Esophagus (tissue), 2 donors: ENCODE results near the gene BIRC7. TPM values are rescaled to one million over a fixed set of nuclear protein-coding genes. Genes with fewer than 3 reads are reported as not detected.

Experiments used
- H3K27ac ChIP-seq, 2 donors: one replicate each; pipeline ENCODE4 v1.5.1; 2013; ENCODE audit warnings: low read depth in 2 of 2, mild to moderate bottlenecking in 2 of 2, inconsistent platforms in 1 of 2, low read length in 1 of 2, moderate library complexity in 1 of 2
- H3K27me3 ChIP-seq, 2 donors: one replicate each; pipeline ENCODE4 v1.6.1; 2013; ENCODE audit warnings: low read length in 2 of 2, control low read depth in 1 of 2, mild to moderate bottlenecking in 1 of 2; ENCODE audit not compliant: insufficient read depth in 2 of 2, control insufficient read depth in 1 of 2
- H3K36me3 ChIP-seq, 2 donors: one replicate each; pipeline ENCODE4 v1.6.1; 2013; ENCODE audit warnings: low read length in 1 of 2; ENCODE audit not compliant: control insufficient read depth in 2 of 2, insufficient read depth in 2 of 2
- H3K4me1 ChIP-seq, 2 donors: one replicate each; pipeline ENCODE4 v1.6.1; 2013; ENCODE audit warnings: low read length in 1 of 2; ENCODE audit not compliant: control insufficient read depth in 2 of 2, insufficient read depth in 2 of 2
- H3K4me3 ChIP-seq, 2 donors: one replicate each; pipeline ENCODE4 v1.5.1; 2013; ENCODE audit warnings: low read length in 2 of 2, mild to moderate bottlenecking in 2 of 2, low read depth in 1 of 2, moderate library complexity in 1 of 2
- H3K9me3 ChIP-seq, 2 donors: one replicate each; pipeline ENCODE4 v1.6.1; 2013; ENCODE audit warnings: mild to moderate bottlenecking in 2 of 2, low read depth in 1 of 2, low read length in 1 of 2, moderate library complexity in 1 of 2; ENCODE audit not compliant: control insufficient read depth in 2 of 2, insufficient read depth in 1 of 2
- WGBS, 2 donors: extraction: QIAGEN DNeasy Blood & Tissue Kit; methylation state at CpG; one replicate each; pipeline ENCODE4 v1.1.7; 2013; 5-methylcytosine and 5-hydroxymethylcytosine counted together
- polyA plus RNA-seq, 2 donors: library from polyadenylated mRNA; stranded (reverse); fragments of 200-250 nt; gene quantifications; one replicate each; pipeline ENCODE4 v1.2.3, GENCODE V29; 2013
- donor health status: healthy with polysubstance abuse.
- donor health status: Bipolar disorder and iron deficiency.

The BIRC7 gene
- polyA plus RNA-seq, 2 donors: 0.04 TPM; not detected in 1

GRCh38 chr20:63233924-63234323 lies 1.8 kb upstream of the BIRC7 start:
- WGBS, 2 donors: 82 to 84% methylated on average over 17 of the region's 17 CpGs
- Histone ChIP-seq H3K9me3 (no peaks in the 10 kb centered on the region), H3K36me3 (no peaks in the 10 kb centered on the region), H3K27me3 (no peaks in the 10 kb centered on the region), H3K27ac (no peak overlapping the region), H3K4me1 (peaks cover 0 to 3% of the 10 kb centered on the region in 2 donors), H3K4me3 (no peak overlapping the region)

GRCh38 chr20:63234693-63235398 lies 859 bp upstream of the BIRC7 start:
- Histone ChIP-seq H3K9me3 (no peaks in the 10 kb centered on the region), H3K27me3 (no peaks in the 10 kb centered on the region), H3K36me3 (no peaks in the 10 kb centered on the region), H3K4me3 (no peak overlapping the region), H3K27ac (no peak overlapping the region), H3K4me1 (peaks cover 0 to 3% of the 10 kb centered on the region in 2 donors)
- 21 to 22% methylated on average over 19 to 20 of the region's 20 CpGs for WGBS, 2 donors

GRCh38 chr20:63236116-63236837 lies 572 bp downstream of the BIRC7 start:
- Histone ChIP-seq H3K9me3 (no peaks in the 10 kb centered on the region), H3K27me3 (no peaks in the 10 kb centered on the region), H3K27ac (no peak overlapping the region), H3K4me3 (no peak overlapping the region), H3K4me1 (no peaks in the 10 kb centered on the region), H3K36me3 (no peaks in the 10 kb centered on the region)
- 77 to 79% methylated on average over 22 to 26 of the region's 26 CpGs for WGBS, 2 donors

GRCh38 chr20:63238031-63238430 lies 2.3 kb downstream of the BIRC7 start:
- H3K4me3 ChIP-seq: no peak overlapping the region
- no peaks in the 10 kb centered on the region for H3K4me1 ChIP-seq
- H3K36me3 ChIP-seq: no peaks in the 10 kb centered on the region
- H3K9me3 ChIP-seq: no peaks in the 10 kb centered on the region
- 62 to 67% methylated on average over 10 of the region's 10 CpGs for WGBS, 2 donors
- H3K27me3 ChIP-seq: no peaks in the 10 kb centered on the region
- H3K27ac ChIP-seq: no peak overlapping the region

GRCh38 chr20:63238514-63239125 lies 2.9 kb downstream of the BIRC7 start:
- Histone ChIP-seq H3K4me3 (no peak overlapping the region), H3K27me3 (no peaks in the 10 kb centered on the region), H3K4me1 (no peaks in the 10 kb centered on the region), H3K36me3 (no peaks in the 10 kb centered on the region), H3K9me3 (no peaks in the 10 kb centered on the region), H3K27ac (no peak overlapping the region)
- 42% methylated on average over 16 of the region's 16 CpGs for WGBS, 2 donors

- 86 to 91% methylated on average over 21 to 30 of the region's 30 CpGs for WGBS, 2 donors
- Histone ChIP-seq H3K36me3 (no peaks in the 10 kb centered on the region), H3K4me1 (no peaks in the 10 kb centered on the region), H3K27ac (no peak overlapping the region), H3K27me3 (no peaks in the 10 kb centered on the region), H3K4me3 (no peak overlapping the region), H3K9me3 (no peaks in the 10 kb centered on the region)
Observed at GRCh38 chr20:63239431-63239830, 3.7 kb downstream of the BIRC7 start.

- no peaks in the 10 kb centered on the region for H3K36me3 ChIP-seq
Observed at GRCh38 chr20:63240004-63240403, 4.3 kb downstream of the BIRC7 start.

GRCh38 chr20:63241272-63241671 lies 5.6 kb downstream of the BIRC7 start:
- WGBS, 2 donors: 26 to 36% methylated on average over 11 of the region's 11 CpGs
- H3K27ac ChIP-seq: no peak overlapping the region
- no peak overlapping the region for H3K4me3 ChIP-seq
- no peaks in the 10 kb centered on the region for H3K36me3 ChIP-seq
- no peaks in the 10 kb centered on the region for H3K4me1 ChIP-seq
- H3K27me3 ChIP-seq: peaks cover 0 to 2% of the 10 kb centered on the region in 2 donors
- H3K9me3 ChIP-seq: no peaks in the 10 kb centered on the region

More at GRCh38 chr20:63240004-63240403, 4.3 kb downstream of the BIRC7 start:
- H3K4me1 ChIP-seq: no peaks in the 10 kb centered on the region
- no peaks in the 10 kb centered on the region for H3K27me3 ChIP-seq
- H3K4me3 ChIP-seq: no peak overlapping the region
- no peak overlapping the region for H3K27ac ChIP-seq
- 80 to 85% methylated on average over 11 of the region's 11 CpGs for WGBS, 2 donors
- H3K9me3 ChIP-seq: no peaks in the 10 kb centered on the region

- Histone ChIP-seq H3K27ac (no peak overlapping the region), H3K4me1 (no peaks in the 10 kb centered on the region), H3K36me3 (no peaks in the 10 kb centered on the region), H3K9me3 (no peaks in the 10 kb centered on the region), H3K27me3 (peaks cover 0 to 14% of the 10 kb centered on the region in 2 donors), H3K4me3 (no peak overlapping the region)
- 87 to 94% methylated on average over 8 to 21 of the region's 21 CpGs for WGBS, 2 donors
Observed at GRCh38 chr20:63242736-63243135, 7.0 kb downstream of the BIRC7 start.
